ENCODE results near the gene PPIH. TPM values are rescaled to one million over a fixed set of nuclear protein-coding genes. Genes with fewer than 3 reads are reported as not detected.
A peak's percentile ranks its signal among the peaks of the same experiment; 100 is the strongest.

PPIH gene
- total and polyA plus RNA-seq, 2 experiments from 2014 or later = 66.5 to 122 TPM

- H3K4me3 ChIP-seq = no peak overlapping the region
- no peak overlapping the region for H3K4me3 Mint-ChIP-seq
- no peak overlapping the region for H2AFZ ChIP-seq
- H3K4me2 ChIP-seq = no peak overlapping the region
- no peaks in the 10 kb centered on the region for H3K27me3 Mint-ChIP-seq (ENCODE audit: insufficient read depth, low read depth, poor library complexity)
- H3K27me3 ChIP-seq (ENCODE audit: insufficient read depth) = no peaks in the 10 kb centered on the region
- no peaks in the 10 kb centered on the region for H3K36me3 ChIP-seq (ENCODE audit: insufficient read depth)
- no peaks in the 10 kb centered on the region for H3K79me2 ChIP-seq (replicated peaks; ENCODE audit: insufficient read depth)
- H3K4me1 ChIP-seq (ENCODE audit: insufficient read depth) = no peaks in the 10 kb centered on the region
- ATAC-seq (no peak), DNase-seq (ENCODE audit: low spot score) (no peak)
- H3F3A ChIP-seq (replicated peaks; ENCODE audit: low read depth) = no peaks in the 10 kb centered on the region
- H3K36me3 Mint-ChIP-seq (ENCODE audit: low read depth) = no peaks in the 10 kb centered on the region
- H3K4me1 Mint-ChIP-seq = no peaks in the 10 kb centered on the region
- no peaks in the 10 kb centered on the region for H3K9me2 ChIP-seq (ENCODE audit: insufficient read depth)
- H4K20me1 ChIP-seq (replicated peaks; ENCODE audit: insufficient read depth) = no peaks in the 10 kb centered on the region
- H3K27ac ChIP-seq (ENCODE audit: low read depth) = no peak overlapping the region
- H3K27ac Mint-ChIP-seq = no peak overlapping the region
- TF ChIP-seq REST (IDR thresholded peaks at IDR 0.05; ENCODE audit: unreplicated experiment) (no peak), STAT1 (IDR thresholded peaks at IDR 0.05; ENCODE audit: unreplicated experiment) (no peak), ZNF331 (CRISPR knock-in tag; IDR thresholded peaks at IDR 0.05; ENCODE audit: low read depth) (no peak), CREB1 (CRISPR knock-in tag; IDR thresholded peaks at IDR 0.05; ENCODE audit: low read depth) (no peak), CTCF (conservative IDR thresholded peaks at IDR 0.05; ENCODE audit: low read depth in 2 of 2) (no peak), EZH2phosphoT487 (IDR thresholded peaks at IDR 0.05; ENCODE audit: unreplicated experiment) (no peak), NANOG (IDR thresholded peaks at IDR 0.05; ENCODE audit: borderline replicate concordance) (no peak)
- H3K9me3 Mint-ChIP-seq = no peaks in the 10 kb centered on the region
These were observed 19.1 kb upstream of the PPIH start for GRCh38 chr1:42639116-42639515.

GRCh38 chr1:42646056-42646455 is 12.2 kb upstream of the PPIH start:
- H3K27me3 ChIP-seq (ENCODE audit: insufficient read depth) = no peaks in the 10 kb centered on the region
- H3K9me2 ChIP-seq (ENCODE audit: insufficient read depth) = no peaks in the 10 kb centered on the region
- DNase-seq (ENCODE audit: low spot score) = no peak
- peak overlapping the region; percentile 58; the same call in 1 of the 2 replicates for H2AFZ ChIP-seq
- no peak overlapping the region for H3K27ac ChIP-seq (ENCODE audit: low read depth)
- no peaks in the 10 kb centered on the region for H3K36me3 Mint-ChIP-seq (ENCODE audit: low read depth)
- H4K20me1 ChIP-seq (replicated peaks; ENCODE audit: insufficient read depth) = no peaks in the 10 kb centered on the region
- no peaks in the 10 kb centered on the region for H3F3A ChIP-seq (replicated peaks; ENCODE audit: low read depth)
- no peaks in the 10 kb centered on the region for H3K4me1 ChIP-seq (ENCODE audit: insufficient read depth)
- no peaks in the 10 kb centered on the region for H3K9me3 Mint-ChIP-seq
- no peak for ATAC-seq
- peaks cover 3% of the 10 kb centered on the region for H3K27me3 Mint-ChIP-seq (ENCODE audit: insufficient read depth, low read depth, poor library complexity)
- no peak overlapping the region for H3K27ac Mint-ChIP-seq
- H3K4me3 ChIP-seq = no peak overlapping the region
- no peaks in the 10 kb centered on the region for H3K4me1 Mint-ChIP-seq
- H3K4me3 Mint-ChIP-seq = no peak overlapping the region
- no peaks in the 10 kb centered on the region for H3K36me3 ChIP-seq (ENCODE audit: insufficient read depth)
- no peaks in the 10 kb centered on the region for H3K79me2 ChIP-seq (replicated peaks; ENCODE audit: insufficient read depth)
- H3K4me2 ChIP-seq = no peak overlapping the region
- no peak for TF ChIP-seq CREB1 (CRISPR knock-in tag; IDR thresholded peaks at IDR 0.05; ENCODE audit: low read depth)
- TF ChIP-seq ZNF114 (CRISPR knock-in tag; IDR thresholded peaks at IDR 0.05) = no peak
- TF ChIP-seq JUNB (IDR thresholded peaks at IDR 0.05; ENCODE audit: unreplicated experiment) = no peak
- no peak for TF ChIP-seq REST (IDR thresholded peaks at IDR 0.05; ENCODE audit: unreplicated experiment)

Measured in GM23338 (cell line).